GM03348 (cell line): ENCODE results near the gene NR1H4.
"Not testable (repeated sequence)": the region's sequence is repeated elsewhere in the genome, so short reads cannot be mapped to it uniquely, and the experiment has no call there.

ENCODE experiments used
- DNase-seq: peaks from one replicate; pipeline ENCODE4 v3.0.0; 2012; ENCODE audit warnings: low spot score

The NR1H4 gene

DNA sequence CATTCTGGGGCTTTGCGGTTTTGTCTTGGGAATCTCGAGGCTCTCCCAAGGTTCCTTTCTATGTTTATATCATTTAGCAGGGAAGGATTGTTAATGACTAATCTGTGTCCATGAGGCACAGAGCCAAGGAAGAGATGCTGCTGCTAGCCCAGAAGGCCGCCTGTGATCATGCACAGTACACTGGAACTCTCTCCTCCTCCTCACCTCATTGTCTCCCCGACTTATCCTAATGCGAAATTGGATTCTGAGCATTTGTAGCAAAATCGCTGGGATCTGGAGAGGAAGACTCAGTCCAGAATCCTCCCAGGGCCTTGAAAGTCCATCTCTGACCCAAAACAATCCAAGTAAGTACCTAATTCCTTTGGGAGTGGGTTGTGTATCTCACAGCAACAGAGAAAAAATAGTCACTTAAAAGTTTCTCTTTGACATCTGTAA lies at the start of gene NR1H4:
NR1H4 (plus strand) TSS at position 151 of the 435 bp plus-strand sequence. CDS start 19,458 bp downstream, outside the sequence.
- peak; percentile 16 for DNase-seq

GRCh38 chr12:100426145-100426544 lies 47.5 kb upstream of the NR1H4 start:
- no peak for DNase-seq

DNA sequence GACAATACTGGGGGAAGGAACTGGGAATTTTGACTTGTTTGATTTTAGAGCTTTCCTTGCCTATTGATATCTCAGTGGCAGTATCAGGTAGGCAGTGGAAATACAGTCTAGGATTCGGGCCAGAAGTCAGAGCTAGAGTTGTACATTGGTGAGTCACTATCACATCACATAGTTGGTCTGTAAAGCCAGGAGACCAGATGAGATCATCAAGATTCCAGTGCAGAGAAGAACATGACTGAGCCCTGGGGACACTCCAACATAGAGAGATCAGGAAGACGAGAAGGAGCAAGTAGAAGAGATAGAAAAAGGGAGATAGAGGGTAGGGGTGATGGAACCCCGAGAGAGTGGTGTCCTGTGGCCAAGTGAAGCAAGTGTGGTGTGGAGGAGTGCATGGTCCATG lies 46.6 kb upstream of the NR1H4 start:
- peak; percentile 49 for DNase-seq

DNA sequence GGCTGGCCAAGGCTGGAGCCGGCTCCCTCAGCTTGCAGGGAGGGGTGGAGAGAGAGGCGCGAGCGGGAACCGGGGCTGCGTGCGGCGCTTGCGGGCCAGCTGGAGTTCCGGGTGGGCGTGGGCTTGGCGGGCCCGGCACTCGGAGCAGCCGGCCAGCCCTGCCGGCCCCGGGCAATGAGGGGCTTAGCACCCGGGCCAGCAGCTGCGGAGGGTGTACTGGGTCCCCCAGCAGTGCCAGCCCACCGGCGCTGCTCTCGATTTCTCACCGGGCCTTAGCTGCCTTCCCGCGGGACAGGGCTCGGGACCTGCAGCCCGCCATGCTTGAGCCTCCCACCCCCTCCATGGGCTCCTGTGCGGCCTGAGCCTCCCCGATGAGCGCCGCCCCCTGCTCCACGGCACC lies 43.4 kb upstream of the NR1H4 start:
- DNase-seq: not testable (repeated sequence)

DNA sequence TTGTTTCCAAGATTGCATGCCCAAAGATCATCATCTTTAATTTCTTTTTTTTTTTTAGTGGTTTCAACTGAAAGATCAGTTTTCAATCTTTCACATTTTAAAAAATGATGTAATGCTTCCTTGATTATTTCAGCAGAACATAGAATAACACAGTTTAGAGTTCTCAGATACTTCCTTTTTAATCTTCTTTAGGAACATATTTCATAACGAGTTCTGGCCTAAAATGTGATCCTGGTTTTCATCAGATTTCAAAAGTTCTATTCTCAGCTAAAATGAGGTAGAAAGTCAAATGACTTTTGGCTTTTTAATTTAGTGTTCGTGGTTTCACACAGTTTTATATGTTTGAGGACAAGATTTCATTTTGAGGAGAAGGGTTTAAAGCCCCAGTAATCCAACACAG lies 40.0 kb upstream of the NR1H4 start:
- DNase-seq: no peak

DNA sequence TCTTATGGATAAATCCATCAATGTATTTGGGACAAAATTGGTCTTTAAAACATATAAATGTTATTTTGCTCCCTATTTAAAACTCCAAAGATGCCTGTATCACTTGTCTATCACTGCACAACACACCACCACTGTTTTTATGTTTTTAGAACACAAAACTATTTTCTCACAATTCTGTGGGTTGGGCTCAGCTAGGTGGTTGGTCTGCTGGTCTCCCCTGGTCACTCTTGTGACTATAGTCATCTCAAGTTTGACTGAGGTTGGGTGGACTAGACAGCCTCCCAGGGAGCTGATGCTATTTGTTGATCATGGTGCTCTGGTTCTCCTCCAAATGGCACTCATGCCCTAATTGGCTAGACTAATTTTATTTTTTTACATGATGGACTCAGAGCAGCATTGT lies 39.5 kb upstream of the NR1H4 start:
- DNase-seq: no peak

GRCh38 chr12:100435957-100436356 lies 37.7 kb upstream of the NR1H4 start:
- no peak for DNase-seq

GRCh38 chr12:100437038-100437841 lies 36.4 kb upstream of the NR1H4 start:
- DNase-seq: no peak

- no peak for DNase-seq
These were observed 33.9 kb upstream of the NR1H4 start for GRCh38 chr12:100439797-100440196.

- no peak for DNase-seq
These were observed 31.3 kb upstream of the NR1H4 start for GRCh38 chr12:100442403-100442802.

DNA sequence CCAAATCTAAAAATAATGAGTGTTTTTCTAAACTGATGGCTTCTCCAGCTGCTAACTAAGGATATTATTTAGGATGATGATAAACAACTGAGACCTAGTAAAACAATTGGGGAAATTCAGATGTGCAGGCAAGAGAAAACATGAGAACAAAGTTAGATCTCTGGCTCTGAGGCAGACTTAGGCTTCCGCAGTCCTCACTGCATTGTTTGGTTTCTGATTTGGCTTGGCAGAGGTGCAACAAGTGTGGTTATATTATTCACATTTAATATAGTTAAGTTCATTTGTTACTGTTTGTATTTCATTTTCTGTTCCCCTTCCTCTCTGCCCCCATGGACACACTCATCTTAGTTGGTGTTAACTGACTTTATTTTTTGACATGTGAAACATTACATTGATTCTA lies 30.2 kb upstream of the NR1H4 start:
- no peak for DNase-seq

DNA sequence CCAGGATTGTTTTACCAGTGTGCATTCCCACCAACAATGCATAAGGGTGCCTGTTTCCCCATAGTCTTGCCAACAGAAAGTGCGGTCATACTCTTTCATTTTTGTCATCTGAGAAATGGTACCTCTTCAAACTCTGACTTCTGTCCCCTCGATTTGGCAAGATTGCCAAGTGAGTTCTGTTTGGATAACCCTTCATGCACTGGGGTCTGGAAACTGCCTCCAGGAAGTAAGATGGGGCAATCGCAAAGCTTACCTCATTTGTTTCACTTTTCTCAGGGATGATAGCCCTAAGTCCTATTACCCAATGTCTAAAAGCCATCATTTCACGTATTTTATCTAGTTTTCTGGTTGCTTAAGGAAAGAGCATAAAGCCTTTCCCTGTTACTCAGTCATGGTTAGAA lies 28.6 kb upstream of the NR1H4 start:
- DNase-seq: no peak

GRCh38 chr12:100447381-100447780 lies 26.3 kb upstream of the NR1H4 start:
- DNase-seq: no peak

- DNase-seq: no peak
These were observed 25.0 kb upstream of the NR1H4 start for GRCh38 chr12:100448656-100449055.

DNA sequence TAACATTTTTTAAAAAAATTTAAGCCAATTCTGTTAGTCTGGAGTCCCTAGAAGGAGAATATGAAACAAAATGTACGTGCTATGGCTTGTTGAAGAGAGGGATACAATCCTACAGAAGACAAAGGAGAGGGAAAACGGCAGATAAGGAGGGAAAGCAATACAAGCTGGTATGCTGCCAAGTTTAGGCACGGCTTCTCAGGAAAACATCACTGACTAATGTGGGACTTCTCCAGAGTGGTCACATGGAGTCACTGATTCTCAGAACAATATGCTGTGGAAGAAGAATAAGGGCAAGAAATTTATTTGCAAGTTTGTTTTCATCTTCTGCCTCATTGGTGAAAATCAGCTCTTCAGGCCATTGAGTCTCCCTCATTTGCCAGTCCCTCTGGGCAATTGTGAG lies 22.9 kb upstream of the NR1H4 start:
- DNase-seq: no peak

GRCh38 chr12:100453951-100454350 lies 19.7 kb upstream of the NR1H4 start:
- no peak for DNase-seq

- DNase-seq: no peak
These were observed 17.8 kb upstream of the NR1H4 start for GRCh38 chr12:100455896-100456295.

- DNase-seq: no peak
These were observed 15.5 kb upstream of the NR1H4 start for GRCh38 chr12:100458191-100458590.

DNA sequence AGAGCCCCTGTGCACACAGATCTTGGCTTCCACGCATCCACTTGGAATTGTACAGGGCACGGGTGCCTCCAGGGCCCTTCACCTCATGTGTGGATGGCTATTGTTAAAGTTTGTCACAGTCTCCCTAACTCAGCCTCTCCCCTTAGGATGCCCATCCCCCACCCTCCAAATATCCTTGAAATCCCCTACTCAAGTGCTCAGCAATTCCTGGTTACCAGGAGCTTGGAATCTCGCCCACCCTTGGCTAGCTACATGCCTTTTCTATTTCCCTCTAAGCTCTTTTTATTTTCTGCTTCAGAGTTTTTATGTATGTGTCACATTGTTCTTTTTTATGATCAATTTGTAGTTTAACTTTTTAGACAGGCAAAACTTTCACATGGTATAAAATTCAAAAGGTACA lies 13.0 kb upstream of the NR1H4 start:
- DNase-seq: no peak

- DNase-seq: no peak
These were observed 12.2 kb upstream of the NR1H4 start for GRCh38 chr12:100461330-100461973.

GRCh38 chr12:100463661-100464060 lies 10.0 kb upstream of the NR1H4 start:
- DNase-seq: no peak

- DNase-seq: no peak
These were observed 9.1 kb upstream of the NR1H4 start for GRCh38 chr12:100464529-100464928.

DNA sequence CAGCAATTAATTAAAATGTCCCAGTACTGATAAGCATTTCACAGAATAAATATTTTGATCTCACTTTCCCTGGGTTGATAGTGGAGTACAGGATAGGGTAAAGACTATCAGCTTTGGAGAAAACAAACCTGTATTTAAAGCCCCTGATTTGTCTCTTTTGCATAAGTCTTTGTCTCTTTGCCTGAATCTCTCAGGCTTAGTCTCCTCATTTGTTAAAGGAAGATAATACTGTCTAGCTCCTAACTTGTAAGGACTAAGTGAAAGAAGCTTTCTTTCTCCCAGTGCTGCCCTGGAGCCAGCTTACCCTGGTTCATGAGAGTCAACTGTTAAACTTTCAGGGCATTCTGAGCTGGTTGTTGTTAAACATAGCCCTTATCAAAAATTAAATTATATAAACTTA lies 5.5 kb upstream of the NR1H4 start:
- no peak for DNase-seq

- DNase-seq: no peak
These were observed 1.3 kb upstream of the NR1H4 start for GRCh38 chr12:100472325-100472724.
